Hypothalamus (tissue), 51 donors: ENCODE results near the gene PLEKHG7.
"Not testable (repeated sequence)": the region's sequence is repeated elsewhere in the genome, so short reads cannot be mapped to it uniquely, and the experiment has no call there.

Experiments
- DNase-seq, 51 donors: peaks; one replicate each; lab custom pipeline; 2025; lab: John Stamatoyannopoulos, UW

PLEKHG7 gene

DNA sequence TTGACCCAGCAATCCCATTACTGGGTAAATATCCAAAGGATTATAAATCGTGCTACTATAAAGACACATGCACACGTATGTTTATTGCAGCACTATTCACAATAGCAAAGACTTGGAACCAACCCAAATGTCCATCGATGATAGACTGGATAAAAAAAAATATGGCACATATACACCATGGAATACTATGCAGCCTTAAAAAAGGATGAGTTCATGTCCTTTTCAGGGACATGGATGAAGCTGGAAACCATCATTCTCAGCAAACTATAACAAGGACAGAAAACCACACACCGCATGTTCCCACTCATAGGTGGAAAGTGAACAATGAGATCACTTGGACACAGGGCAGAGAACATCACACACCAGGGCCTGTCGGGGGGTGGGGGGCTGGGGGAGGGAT, 91.6 kb downstream of the PLEKHG7 start:
- DNase-seq, result not testable (repeated sequence)

DNA sequence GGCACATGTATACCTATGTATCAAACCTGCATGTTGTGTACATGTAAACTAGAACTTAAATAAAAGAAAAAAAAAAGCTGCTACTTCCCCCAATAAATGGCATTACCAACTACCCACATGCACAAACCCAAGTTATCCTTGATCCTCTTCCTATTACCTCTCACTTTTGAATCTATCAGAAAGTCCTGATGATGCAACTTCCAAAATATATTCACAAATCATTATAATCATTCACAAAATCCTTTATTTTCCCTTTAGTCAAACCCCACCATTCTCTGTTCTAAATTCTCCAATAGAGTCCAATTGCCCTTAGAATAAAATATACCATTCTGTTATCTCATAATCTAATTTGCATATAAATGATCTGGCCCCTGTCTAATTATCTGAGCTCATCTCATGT, 92.0 kb downstream of the PLEKHG7 start:
- no peak for DNase-seq

DNA sequence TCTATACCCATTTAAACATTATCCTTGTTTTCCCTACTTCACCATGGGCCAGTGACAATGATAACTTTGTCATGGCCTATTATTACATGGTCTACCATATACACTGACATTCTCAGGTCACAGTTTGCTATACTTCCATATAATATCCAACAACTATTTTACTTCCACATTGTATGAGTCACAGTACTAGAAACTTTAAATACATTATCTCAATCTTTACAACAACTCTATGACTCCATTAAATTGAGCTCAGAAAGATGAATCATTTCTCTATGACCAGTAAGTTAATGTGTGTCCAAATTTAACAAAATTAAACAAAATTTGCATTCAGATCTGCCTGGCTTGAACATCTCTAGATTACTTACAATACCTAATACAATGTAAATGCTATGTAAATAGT, 93.9 kb downstream of the PLEKHG7 start:
- DNase-seq, result no peak

DNA sequence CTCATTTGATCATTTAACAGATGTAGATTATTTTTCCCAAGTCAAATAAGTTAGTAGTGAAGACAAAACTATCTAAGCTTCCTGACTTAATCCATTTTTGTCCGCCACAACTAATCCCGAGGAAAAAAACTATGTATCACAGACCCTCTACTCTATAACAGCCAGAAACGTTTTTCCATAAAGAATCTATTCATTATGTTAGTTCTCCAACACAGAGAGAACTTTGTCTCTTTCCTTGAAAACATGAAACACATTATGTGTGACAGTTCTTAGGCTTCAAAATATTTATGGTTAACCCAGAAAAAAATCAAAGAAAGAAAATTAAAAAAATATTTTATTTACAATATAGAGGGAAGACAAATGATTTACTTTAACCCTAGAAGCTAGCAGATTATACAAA, 100.1 kb downstream of the PLEKHG7 start:
- no peak for DNase-seq

DNA sequence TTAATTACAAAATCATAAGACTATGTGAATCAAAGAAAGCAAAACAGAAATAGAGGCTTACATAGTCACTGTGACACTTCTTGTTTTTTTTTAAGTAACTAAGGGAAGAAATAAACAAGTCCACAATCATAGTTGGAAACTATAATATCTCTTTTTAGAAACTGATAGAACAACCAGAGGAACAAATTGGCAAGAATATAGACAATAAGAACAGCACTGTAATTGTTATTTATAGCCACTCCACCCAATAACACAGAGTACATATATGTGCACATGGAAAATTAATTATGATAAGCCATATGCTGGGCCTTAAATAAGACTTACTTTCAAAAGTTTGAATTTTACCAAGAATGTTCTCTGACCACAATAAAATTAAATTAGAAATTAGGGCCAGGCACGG, 101.1 kb downstream of the PLEKHG7 start:
- DNase-seq, result no peak

DNA sequence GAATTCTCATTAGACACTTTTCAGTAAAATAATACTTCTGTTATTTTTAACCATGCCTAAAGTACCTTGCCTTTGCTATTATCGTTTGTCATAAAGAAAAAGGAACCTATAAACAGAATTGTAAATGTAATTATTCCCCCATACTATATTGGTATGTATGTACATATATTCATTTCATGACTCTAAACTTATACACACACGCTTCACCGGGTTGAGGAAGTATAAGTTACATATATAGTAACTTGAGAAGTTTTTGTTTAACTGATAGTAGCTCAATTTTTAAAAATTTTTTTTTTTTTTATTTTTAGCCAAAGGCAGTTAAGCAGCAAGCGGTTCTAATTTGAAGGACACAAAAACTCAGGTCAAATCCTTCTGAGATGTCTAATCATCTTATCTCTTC, 107.6 kb downstream of the PLEKHG7 start:
- DNase-seq, result no peak

DNA sequence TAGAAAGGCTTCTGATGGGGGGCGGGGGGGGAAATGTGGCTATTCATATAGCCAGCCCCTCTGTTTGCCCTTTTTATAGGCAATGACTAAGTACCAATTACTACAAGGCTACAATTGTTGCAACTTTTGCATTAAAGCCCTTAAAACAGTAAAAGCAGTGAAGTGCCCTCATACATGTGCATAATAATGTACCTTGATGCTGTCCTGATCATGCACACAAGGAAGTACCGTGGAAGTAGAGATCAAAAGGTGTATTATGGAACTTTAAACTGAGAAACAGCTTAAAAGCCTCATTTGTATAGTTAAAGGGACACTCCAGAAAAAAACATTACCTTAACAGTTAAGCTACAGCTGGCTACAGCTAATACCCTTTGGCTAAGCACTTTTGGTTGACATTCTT, 111.8 kb downstream of the PLEKHG7 start:
- DNase-seq, result no peak

DNA sequence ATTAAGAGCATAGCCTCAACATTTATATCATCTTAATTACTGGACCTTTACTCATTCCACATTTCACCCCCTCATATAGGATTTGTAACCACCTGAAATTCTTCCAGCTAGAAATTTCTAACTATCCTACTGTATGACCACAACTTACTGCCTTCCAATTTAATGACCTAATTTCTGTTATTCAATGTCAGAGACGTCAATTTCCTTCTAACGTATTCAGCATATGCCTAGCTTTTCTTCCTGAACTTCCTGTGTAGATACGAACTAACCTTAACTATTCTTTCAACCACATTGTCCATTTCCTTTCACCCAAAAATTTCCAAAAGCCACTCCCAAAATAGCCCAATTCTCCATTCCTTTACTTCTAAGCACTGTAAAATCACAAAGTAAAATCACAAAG, 118.4 kb downstream of the PLEKHG7 start:
- DNase-seq, result no peak
